ENCODE results near the gene CEMIP.

DNA sequence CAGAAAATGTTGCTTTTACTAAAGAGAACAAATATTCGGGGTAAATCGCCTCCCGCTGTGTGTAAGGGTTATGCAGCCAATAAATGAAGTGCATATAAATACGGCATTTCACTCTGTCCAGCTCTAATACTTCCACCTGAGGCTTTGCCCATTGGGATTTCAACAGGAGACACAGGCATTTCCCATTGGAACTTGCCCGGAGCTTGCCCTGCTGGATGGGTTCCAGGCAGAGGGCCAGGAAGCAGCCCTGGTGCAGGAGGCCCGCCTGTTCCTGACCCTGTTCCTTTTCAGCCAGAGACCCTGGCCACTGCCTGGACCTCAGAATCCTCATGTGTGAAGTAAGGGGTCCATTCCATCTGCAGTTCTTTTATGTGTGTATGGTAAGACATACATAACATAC is 17.4 kb upstream of the CEMIP start:
- TF ChIP-seq FOXM1 (IDR thresholded peaks at IDR 0.05; ENCODE audit: low read depth) (no peak), EP300 (IDR thresholded peaks at IDR 0.05; ENCODE audit: borderline replicate concordance in 1 of 2, low read depth in 1 of 2, low read length in 1 of 2) (no peak), TAF1 (IDR thresholded peaks at IDR 0.05; ENCODE audit: borderline replicate concordance, low read depth, low read length) (no peak)
- TF ChIP-seq, protein P1, sequence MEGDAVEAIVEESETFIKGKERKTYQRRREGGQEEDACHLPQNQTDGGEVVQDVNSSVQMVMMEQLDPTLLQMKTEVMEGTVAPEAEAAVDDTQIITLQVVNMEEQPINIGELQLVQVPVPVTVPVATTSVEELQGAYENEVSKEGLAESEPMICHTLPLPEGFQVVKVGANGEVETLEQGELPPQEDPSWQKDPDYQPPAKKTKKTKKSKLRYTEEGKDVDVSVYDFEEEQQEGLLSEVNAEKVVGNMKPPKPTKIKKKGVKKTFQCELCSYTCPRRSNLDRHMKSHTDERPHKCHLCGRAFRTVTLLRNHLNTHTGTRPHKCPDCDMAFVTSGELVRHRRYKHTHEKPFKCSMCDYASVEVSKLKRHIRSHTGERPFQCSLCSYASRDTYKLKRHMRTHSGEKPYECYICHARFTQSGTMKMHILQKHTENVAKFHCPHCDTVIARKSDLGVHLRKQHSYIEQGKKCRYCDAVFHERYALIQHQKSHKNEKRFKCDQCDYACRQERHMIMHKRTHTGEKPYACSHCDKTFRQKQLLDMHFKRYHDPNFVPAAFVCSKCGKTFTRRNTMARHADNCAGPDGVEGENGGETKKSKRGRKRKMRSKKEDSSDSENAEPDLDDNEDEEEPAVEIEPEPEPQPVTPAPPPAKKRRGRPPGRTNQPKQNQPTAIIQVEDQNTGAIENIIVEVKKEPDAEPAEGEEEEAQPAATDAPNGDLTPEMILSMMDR (IDR thresholded peaks at IDR 0.05) = no peak
- TF ChIP-seq, protein P2, sequence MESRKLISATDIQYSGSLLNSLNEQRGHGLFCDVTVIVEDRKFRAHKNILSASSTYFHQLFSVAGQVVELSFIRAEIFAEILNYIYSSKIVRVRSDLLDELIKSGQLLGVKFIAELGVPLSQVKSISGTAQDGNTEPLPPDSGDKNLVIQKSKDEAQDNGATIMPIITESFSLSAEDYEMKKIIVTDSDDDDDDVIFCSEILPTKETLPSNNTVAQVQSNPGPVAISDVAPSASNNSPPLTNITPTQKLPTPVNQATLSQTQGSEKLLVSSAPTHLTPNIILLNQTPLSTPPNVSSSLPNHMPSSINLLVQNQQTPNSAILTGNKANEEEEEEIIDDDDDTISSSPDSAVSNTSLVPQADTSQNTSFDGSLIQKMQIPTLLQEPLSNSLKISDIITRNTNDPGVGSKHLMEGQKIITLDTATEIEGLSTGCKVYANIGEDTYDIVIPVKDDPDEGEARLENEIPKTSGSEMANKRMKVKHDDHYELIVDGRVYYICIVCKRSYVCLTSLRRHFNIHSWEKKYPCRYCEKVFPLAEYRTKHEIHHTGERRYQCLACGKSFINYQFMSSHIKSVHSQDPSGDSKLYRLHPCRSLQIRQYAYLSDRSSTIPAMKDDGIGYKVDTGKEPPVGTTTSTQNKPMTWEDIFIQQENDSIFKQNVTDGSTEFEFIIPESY (IDR thresholded peaks at IDR 0.05; ENCODE audit: borderline replicate concordance, low read depth) = no peak
- TF ChIP-seq, protein P3, sequence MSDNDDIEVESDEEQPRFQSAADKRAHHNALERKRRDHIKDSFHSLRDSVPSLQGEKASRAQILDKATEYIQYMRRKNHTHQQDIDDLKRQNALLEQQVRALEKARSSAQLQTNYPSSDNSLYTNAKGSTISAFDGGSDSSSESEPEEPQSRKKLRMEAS (IDR thresholded peaks at IDR 0.05; ENCODE audit: low read depth) = no peak
